ENCODE data around the gene LRRC47. TPM values are rescaled to one million over a fixed set of nuclear protein-coding genes. Genes with fewer than 3 reads are reported as not detected.

Gene LRRC47
- total and polyA plus RNA-seq, 2 of the 8 experiments (the other 6 are each of a cell fraction or from before 2014, with no cell fraction given), result 38.3 to 82.4 TPM

GRCh38 chr1:3735688-3736087 lies 60.6 kb downstream of the LRRC47 start (continued):
- no peak for TF ChIP-seq E2F6 (IDR thresholded peaks at IDR 0.05)
- TF ChIP-seq KDM1A (IDR thresholded peaks at IDR 0.05; ENCODE audit: borderline replicate concordance, low read length), result no peak

Measured in H1 (cell line).